ENCODE data around the gene KRTAP10-5.

GRCh38 chr21:44612029-44612486, 31.7 kb upstream of the KRTAP10-5 start, which contains the start of gene KRTAP10-8:
- no peak for TF ChIP-seq MTA1 (IDR thresholded peaks at IDR 0.05; ENCODE audit: borderline replicate concordance)
- TF ChIP-seq MAZ (CRISPR knock-in tag; conservative IDR thresholded peaks at IDR 0.05 in 1 of 2, IDR thresholded peaks at IDR 0.05 in 1 of 2) = no peak
- no peak for TF ChIP-seq TARDBP (IDR thresholded peaks at IDR 0.05)
- TF ChIP-seq SIX5 (IDR thresholded peaks at IDR 0.05; ENCODE audit: borderline replicate concordance in 1 of 2, insufficient read depth in 1 of 2, low read depth in 1 of 2, low read length in 2 of 2) = no peak
- no peak for TF ChIP-seq STAT6 (CRISPR knock-in tag; IDR thresholded peaks at IDR 0.05)
- no peak for TF ChIP-seq ZNF707 (CRISPR knock-in tag; conservative IDR thresholded peaks at IDR 0.05)
- TF ChIP-seq SMAD4 (CRISPR knock-in tag; conservative IDR thresholded peaks at IDR 0.05) = no peak
- no peak for TF ChIP-seq NONO (IDR thresholded peaks at IDR 0.05; ENCODE audit: low read depth in 2 of 2, low read length in 1 of 2)
- no peak for TF ChIP-seq SREBF2 (CRISPR knock-in tag; IDR thresholded peaks at IDR 0.05)
